ENCODE data around the gene ECI1.

The ECI1 gene

DNA sequence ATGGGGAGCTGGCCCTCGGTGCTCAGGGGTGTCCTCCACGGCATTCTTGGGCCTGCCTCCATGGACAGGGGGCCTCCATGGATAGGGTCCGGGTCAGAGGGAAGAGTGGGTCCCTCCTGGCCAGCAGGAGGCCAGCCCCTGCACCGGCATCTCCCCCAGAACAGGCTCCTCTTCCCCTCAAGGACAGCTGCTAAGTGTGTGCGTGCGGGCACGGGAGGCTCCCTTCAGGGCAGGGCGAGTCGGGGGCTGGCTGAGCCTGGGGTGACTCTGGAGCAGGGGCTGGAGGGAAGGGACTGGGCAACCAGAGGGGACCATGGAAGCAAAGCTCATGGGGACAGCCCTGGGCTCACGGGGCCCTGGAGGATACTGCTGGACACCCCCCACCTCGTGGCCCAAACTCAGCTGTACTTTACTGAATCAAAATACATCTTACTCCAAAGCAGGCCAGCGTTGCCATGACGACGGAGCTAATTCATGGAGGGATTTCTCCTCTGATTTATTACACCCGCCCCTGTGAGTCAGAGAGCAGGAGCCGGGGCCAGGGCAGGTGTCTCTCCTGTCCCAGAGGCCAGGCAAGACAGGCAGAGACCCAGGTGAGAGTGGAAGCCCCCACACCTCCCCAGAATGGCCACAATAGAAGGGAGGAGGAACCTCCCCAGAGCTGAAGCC is 57.1 kb downstream of the ECI1 start:
- DNase-seq = no peak

DNA sequence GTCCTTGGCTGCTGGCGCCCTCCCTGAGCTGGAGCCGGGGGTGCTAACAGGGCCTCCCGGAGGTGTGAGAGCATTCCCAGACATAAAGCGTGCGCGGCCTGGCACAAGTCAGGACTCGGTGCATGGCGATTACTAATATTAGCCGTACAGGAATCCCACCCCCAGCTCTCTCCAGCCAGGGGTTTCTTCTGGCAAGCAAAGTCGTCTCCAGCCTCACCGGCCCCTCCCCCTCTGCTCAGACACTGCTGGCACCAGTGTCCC is 60.0 kb downstream of the ECI1 start:
- no peak for DNase-seq

DNA sequence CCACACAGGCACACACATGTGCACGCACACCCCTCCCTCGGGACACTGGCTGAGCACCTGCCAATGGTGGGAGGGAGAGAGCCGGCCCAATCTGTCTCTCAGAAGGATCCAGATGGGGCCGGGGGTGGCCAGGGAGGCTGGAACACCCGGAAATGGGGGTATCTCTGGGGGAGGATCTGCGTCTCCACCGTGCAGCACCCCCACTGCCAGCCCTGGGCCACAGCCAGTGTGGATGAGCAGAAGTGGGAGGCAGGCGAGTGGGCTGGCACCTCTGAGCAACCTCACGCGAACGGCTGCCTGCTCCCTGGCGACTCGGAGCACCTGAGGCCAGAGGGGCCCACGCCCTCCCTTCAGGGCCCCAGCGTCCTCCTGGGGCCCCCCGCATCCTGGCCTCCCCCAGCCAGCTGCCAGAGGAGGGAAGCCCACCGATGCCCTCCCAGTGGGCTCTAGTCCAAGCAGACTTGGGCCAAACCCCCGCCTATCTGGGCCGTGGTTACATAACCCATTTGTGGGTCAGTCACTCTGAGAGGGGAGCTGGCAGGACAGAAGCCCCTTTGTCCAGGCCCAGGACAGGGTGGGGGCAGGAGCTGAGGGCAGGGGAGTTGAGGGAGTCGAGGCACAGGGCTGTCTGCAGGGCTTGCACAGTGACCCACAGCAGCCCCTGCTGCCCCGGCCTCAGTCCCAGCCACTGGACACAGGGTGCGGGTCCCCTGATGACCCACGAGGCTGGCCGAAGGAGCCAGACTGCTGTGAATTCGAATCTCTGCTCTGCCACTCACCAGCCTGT is 60.5 kb downstream of the ECI1 start:
- DNase-seq = no peak

DNA sequence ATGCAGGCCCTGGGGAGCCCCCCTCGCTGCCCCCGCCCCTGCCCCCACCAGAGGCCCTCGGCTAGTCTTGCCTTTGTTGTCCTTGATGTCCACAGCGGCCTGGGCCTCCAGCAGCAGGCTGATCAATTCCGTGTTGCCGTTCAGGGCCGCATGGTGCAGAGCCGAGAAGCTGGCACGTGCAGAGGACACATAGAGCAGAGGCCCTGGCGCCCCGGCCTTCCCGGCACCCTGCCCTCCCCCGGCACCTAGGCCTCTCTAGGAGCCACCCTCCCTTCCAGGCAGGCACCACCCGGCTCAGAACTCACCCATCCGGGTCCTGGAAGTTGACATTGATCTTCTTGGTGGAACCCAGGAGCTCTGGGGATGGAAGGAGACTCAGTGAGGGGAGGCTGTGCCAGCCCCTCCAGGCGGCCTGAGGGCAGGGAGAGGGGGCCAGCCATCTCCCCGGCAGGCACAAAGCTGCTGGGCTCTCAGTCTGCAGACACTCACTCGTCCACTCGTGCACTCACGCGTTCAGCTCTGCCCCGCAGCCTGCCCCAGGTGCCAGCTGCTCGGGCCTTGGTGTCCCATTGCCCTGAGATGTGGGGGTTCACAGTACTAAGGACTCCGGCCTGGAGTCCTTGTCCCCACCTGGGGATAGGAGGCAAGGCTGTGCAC is 61.3 kb downstream of the ECI1 start:
- no peak for DNase-seq

Data from activated naive CD4-positive, alpha-beta T cell (primary cell).